Urothelium cell line (cell line): ENCODE data around the gene ZNF609.

Source experiments
- DNase-seq: peaks from one replicate; pipeline ENCODE4 v3.0.0; 2011; ENCODE audit warnings: low spot score, mixed read lengths
- FAIRE-seq: peaks from 2 replicates; lab custom pipeline; 2011; peaks lifted over from hg19 to GRCh38; lab: Jason Lieb, UNC

ZNF609 gene, protein sequence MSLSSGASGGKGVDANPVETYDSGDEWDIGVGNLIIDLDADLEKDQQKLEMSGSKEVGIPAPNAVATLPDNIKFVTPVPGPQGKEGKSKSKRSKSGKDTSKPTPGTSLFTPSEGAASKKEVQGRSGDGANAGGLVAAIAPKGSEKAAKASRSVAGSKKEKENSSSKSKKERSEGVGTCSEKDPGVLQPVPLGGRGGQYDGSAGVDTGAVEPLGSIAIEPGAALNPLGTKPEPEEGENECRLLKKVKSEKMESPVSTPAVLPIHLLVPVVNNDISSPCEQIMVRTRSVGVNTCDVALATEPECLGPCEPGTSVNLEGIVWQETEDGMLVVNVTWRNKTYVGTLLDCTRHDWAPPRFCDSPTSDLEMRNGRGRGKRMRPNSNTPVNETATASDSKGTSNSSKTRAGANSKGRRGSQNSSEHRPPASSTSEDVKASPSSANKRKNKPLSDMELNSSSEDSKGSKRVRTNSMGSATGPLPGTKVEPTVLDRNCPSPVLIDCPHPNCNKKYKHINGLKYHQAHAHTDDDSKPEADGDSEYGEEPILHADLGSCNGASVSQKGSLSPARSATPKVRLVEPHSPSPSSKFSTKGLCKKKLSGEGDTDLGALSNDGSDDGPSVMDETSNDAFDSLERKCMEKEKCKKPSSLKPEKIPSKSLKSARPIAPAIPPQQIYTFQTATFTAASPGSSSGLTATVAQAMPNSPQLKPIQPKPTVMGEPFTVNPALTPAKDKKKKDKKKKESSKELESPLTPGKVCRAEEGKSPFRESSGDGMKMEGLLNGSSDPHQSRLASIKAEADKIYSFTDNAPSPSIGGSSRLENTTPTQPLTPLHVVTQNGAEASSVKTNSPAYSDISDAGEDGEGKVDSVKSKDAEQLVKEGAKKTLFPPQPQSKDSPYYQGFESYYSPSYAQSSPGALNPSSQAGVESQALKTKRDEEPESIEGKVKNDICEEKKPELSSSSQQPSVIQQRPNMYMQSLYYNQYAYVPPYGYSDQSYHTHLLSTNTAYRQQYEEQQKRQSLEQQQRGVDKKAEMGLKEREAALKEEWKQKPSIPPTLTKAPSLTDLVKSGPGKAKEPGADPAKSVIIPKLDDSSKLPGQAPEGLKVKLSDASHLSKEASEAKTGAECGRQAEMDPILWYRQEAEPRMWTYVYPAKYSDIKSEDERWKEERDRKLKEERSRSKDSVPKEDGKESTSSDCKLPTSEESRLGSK (N-terminal part only)

DNA sequence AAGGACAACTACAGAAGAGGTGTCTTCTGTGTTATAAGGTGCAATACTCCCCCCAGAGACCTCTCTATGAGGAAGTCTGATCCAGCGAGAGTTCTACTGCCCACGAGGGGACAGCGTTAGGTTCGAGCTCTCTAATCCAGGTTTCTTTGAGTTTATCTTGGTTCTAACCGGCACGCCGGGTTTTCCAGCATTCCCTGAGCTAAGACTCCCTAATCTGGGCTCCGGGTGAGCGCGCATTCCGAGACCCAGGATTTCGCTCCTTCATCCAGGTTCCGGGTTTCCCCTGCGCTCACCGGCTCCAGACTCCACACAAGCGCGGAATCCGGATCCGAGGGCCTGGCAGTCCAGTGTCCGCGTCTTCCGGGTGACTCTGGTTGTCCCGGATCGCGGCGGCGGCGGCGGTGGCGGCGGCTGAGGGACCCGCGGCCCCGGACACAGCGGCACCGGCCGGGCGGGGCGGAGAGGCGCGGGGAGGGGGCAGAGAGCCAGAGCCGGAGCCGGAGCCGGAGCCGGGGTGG lies at the start of gene ZNF609:
TSS of gene ZNF609 (plus strand) at position 373 of the 518 bp plus-strand sequence. CDS start 38,842 bp downstream, outside the sequence.
- no peak for FAIRE-seq
- peak; percentile 98 for DNase-seq

GRCh38 chr15:64412216-64412615 lies 48.2 kb upstream of the ZNF609 start:
- DNase-seq (no peak), FAIRE-seq (no peak)

DNA sequence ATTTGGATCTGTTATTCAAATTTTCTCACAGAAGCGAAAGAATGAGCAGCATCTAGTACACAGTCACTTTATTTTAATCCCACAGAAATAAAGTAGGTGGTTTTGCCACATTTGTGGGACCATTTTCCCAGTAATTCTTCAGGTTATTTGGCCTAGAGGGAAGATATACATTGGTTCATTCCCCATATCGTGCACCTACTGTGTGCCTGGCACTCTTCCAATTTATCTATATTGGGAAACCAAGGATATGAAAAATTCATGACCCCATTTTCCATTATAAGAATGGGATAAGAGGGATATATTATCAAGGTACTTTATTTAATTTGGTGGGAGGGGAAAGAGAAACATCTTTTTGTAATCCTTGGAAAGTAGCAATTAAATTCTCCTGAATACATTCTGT lies 37.7 kb upstream of the ZNF609 start:
- no peak for FAIRE-seq
- no peak for DNase-seq

- DNase-seq (no peak), FAIRE-seq (no peak)
Observed at GRCh38 chr15:64423970-64424369, 36.4 kb upstream of the ZNF609 start.

- FAIRE-seq: no peak
- no peak for DNase-seq
Observed at GRCh38 chr15:64425221-64425620, 35.2 kb upstream of the ZNF609 start.

DNA sequence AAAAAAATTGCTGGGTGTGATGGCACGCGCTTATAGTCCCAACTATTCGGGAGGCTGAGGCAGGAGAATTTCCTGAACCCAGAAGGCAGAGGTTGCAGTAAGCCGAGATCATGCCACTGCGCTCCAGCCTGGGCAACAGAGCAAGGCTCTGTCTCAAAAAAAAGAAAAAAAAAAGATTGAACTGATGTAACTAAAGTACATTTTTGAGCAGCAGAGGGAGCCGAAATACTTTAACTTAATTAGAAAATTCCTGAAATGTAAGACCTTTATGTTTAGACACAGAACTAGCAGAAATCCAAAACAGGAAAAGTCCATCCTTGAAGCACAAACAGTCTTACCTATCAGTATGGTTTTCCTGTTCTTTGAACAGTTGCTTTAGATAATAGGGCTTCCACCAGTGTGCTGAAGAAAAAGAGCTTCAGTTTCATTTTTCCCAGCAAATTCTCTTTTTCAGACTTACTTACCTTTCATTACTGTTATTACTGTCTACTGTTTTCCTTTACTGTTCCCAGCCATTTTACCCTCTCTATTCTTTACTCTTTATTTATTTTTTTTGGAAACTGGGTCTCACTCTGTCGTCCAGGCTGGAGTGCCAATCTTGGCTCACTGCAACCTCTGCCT lies 33.4 kb upstream of the ZNF609 start:
- FAIRE-seq: no peak
- DNase-seq: no peak

GRCh38 chr15:64429448-64429847 lies 30.9 kb upstream of the ZNF609 start:
- FAIRE-seq (no peak), DNase-seq (no peak)

DNA sequence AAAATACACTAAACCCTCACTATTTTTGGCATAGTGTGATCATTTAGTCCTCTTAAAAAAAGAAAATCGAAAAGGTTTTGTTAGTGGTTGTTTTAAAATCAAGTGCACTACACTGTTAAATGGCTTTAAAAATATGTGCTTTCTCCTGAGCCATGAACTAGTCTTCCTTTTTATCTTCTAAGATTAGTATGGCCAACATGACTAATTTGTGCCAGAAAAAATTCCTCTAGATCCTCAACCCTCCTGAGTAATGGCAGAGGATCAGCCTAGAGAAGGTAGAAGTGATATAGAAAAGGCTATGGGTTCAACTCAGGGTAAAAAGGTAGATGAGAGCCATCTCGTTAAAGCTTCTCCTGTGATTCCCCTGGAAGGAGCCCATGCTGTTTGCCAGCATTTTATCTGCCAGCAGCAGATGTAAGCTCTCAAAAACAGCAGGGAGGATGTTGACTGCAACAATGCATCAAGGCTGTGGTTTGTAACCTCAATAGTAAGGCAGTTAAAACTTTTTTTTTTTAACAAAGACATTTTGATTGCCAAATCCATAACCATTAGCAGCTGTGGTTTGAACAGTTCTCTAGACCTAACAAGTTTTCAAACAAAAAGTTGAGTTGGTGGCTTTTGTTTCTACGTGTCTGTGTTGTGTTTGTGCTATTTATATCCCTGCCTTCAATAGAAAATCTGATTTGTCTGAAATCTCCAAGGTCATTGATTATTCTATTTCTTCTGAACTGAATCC lies 30.2 kb upstream of the ZNF609 start:
- DNase-seq (no peak), FAIRE-seq (no peak)

- DNase-seq: no peak
- no peak for FAIRE-seq
Observed at GRCh38 chr15:64437982-64438381, 22.4 kb upstream of the ZNF609 start.

DNA sequence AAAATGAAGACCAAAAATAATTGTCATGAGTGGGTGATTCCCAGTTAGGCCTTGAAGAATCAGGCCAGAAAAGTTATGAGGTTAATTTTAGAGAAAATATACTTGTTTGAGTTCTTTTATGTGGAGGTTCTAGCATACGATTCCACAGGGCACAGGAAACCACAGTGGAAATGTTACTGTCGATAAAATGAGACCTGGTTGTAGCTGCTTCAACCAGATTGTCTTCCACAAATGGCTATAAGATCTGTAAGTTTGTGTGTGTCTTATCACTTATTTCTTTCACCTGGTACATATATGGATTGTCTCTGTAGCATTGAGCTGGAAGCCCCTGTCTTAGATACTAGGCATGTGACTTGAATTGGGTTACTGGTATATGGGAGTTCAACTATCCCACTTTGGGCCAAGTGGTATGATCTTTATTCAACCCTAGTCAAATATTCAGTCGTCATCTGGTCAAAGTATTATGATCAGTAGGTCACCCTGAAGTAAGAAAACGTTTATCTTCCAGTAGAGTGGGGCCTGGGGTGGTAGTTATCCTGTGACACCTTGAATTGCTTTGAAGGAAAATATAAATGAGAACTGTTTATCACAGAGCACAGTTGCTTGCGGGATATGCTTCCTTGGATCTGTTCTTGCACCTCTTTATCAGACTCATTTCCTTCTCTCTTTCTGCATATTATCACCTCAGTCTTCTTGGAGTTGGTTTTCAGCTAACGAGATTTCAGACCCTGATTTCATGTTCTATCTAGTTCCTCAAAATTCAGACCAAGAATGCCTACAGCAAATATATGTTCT lies 21.5 kb upstream of the ZNF609 start:
- no peak for FAIRE-seq
- no peak for DNase-seq

DNA sequence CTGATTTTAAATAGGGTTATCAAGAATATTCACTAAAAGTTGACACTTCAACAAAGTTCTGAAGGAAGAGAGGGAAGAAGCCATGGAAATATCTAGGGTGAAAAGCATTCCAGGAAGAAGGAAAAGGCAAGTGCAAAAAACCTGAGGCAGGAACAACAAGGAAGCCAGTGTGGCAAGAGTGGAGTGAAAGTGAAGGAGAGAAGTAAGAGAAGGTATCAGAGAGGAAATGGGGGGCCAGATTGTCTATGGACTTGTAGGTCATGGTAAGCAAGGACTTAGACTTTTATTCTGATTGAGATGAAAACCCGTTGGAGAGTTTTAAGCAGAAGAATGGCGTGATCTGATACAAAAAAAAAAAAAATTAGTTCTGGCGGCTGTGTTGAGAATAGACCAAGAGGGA lies 18.5 kb upstream of the ZNF609 start:
- FAIRE-seq (no peak), DNase-seq (no peak)

DNA sequence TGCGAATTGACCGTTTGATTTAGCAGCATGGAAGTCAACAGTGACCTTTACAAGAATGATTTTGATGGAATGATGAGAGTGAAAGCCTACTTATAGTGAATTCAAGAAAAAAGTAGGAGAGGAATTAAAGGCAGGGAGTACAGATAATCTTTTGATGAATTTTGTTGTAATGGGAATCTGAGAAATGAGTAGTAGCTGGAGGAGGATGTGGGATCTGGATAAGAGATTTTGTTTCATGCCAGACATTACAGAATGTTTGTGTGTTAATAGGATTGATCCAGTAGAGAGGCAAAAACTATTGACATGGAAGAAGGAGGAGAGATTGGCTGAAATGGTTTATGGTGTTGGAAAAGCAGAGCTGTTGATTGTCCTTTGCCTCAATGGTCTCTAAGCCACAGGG lies 17.4 kb upstream of the ZNF609 start:
- DNase-seq (no peak), FAIRE-seq (peak; percentile 27)

- FAIRE-seq: peak; percentile 35
Observed at GRCh38 chr15:64443747-64444621, 16.4 kb upstream of the ZNF609 start.

GRCh38 chr15:64444836-64445235 lies 15.5 kb upstream of the ZNF609 start:
- DNase-seq (no peak), FAIRE-seq (no peak)

More at GRCh38 chr15:64443747-64444621, 16.4 kb upstream of the ZNF609 start:
- peak; percentile 81 for DNase-seq

- no peak for FAIRE-seq
- DNase-seq: no peak
Observed at GRCh38 chr15:64447536-64448315, 12.7 kb upstream of the ZNF609 start.

DNA sequence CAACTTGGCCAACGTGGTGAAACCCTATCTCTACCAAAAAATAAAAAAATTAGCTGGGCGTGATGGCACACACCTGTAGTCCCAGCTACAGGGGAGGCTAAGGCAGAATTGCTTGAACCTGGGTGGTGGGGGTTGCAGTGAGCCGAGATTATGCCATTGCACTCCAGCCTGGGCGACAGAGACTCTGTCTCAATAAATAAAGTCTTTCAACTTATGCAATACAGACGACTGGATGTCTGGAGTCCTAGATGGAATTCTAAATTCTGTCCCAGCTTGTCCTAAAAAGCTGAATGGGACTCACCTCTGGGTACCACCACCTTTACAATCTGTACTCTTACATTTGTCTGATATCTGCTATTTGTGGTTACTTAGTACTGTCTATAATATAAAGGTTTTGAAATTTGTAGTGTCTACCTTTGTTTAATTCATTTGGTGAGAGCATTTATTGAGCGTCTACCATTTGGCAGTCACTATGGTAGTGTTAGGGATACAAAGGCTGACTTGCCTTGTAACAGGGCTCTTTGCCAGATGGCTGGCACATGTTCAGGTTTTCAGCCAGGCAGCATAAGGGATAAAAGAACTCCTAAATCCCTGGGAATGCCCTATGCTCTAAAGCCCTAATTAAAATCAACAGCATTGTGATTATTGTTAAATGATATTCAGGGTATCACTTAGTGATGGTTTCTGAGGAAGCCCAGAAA lies 7.2 kb upstream of the ZNF609 start:
- FAIRE-seq (no peak), DNase-seq (no peak)

DNA sequence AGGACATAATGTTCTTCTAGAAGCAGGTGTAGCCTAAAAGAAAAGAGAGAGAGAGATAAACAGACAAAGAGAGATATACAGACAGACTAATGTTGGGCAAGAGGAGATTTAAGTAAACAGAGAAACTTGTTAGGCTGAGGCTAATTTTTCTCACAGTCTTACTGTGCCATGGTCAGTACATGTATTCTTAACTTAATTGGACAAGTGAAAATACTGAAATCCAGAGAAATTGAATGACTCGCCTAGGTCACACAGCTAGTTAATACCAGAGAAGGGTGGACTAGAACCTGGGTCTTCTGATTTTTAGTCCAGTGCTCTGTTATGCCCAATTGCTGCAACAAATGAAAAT lies 6.7 kb upstream of the ZNF609 start:
- no peak for FAIRE-seq
- no peak for DNase-seq
